MCF 10A (cell line): ENCODE results near the gene KCNC3. TPM values are rescaled to one million over a fixed set of nuclear protein-coding genes. Genes with fewer than 3 reads are reported as not detected.

Experiments
- BruUV-seq: library from RNA; stranded (reverse); fragments of 400-500 nt; replicated peaks from 2 replicates; lab custom pipeline; 2021; lab: Mats Ljungman, UMichigan
- CTCF ChIA-PET: fragments of 300-600 bp; sonication (Branson Sonifier 250); formaldehyde crosslinking; extraction: SDS; loops from one replicate; lab custom pipeline; 2021; ENCODE audit warnings: antibody characterized with exemption, inconsistent platforms; lab: Yijun Ruan, JAX
- POLR2A ChIA-PET: fragments of 300-600, 350-650 bp; sonication (Branson Sonifier 250); formaldehyde crosslinking; extraction: SDS; loops from one replicate; lab custom pipeline; 2020; ENCODE audit warnings: antibody characterized with exemption, inconsistent platforms; lab: Yijun Ruan, JAX
- DNase-seq: peaks from one replicate; pipeline ENCODE4 v3.0.0-alpha.2; 2018; ENCODE audit not compliant: unreplicated experiment
- H3K27ac Mint-ChIP-seq: one replicate; pipeline ENCODE4 v1.8.0; 2022; ENCODE audit warnings: mild to moderate bottlenecking, low read depth, mixed read lengths; ENCODE audit not compliant: unreplicated experiment
- H3K27me3 Mint-ChIP-seq: one replicate; pipeline ENCODE4 v1.8.0; 2022; ENCODE audit warnings: mixed read lengths; ENCODE audit not compliant: insufficient read depth, unreplicated experiment
- H3K36me3 Mint-ChIP-seq: one replicate; pipeline ENCODE4 v1.8.0; 2022; ENCODE audit warnings: mild to moderate bottlenecking, moderate library complexity, mixed read lengths; ENCODE audit not compliant: insufficient read depth, unreplicated experiment
- H3K4me1 Mint-ChIP-seq: one replicate; pipeline ENCODE4 v1.8.0; 2022; ENCODE audit warnings: mixed read lengths; ENCODE audit not compliant: insufficient read depth, unreplicated experiment
- H3K4me3 Mint-ChIP-seq: one replicate; pipeline ENCODE4 v1.8.0; 2022; ENCODE audit warnings: mild to moderate bottlenecking, moderate library complexity, mixed read lengths; ENCODE audit not compliant: unreplicated experiment
- H3K9me3 Mint-ChIP-seq: one replicate; pipeline ENCODE4 v1.8.0; 2022; ENCODE audit warnings: mixed read lengths; ENCODE audit not compliant: unreplicated experiment
- intact Hi-C: fragments of 100-400 bp; cut with micrococcal nuclease; formaldehyde crosslinking; loops from 2 replicates; pipeline ENCODE4 v1.14.1; 2022
- total RNA-seq: library from RNA; stranded (reverse); gene quantifications from 2 replicates; pipeline ENCODE4 v1.2.3, GENCODE V29; 2022
- TF ChIP-seq, protein P1 (sequence below): fragments of 200-600 bp; IDR thresholded peaks from one replicate; pipeline ENCODE4 v1.8.0; 2022; ENCODE audit warnings: antibody characterized with exemption, mild to moderate bottlenecking; ENCODE audit not compliant: unreplicated experiment

KCNC3 gene
- total RNA-seq, 1 experiment from 2014 or later, result not detected

DNA sequence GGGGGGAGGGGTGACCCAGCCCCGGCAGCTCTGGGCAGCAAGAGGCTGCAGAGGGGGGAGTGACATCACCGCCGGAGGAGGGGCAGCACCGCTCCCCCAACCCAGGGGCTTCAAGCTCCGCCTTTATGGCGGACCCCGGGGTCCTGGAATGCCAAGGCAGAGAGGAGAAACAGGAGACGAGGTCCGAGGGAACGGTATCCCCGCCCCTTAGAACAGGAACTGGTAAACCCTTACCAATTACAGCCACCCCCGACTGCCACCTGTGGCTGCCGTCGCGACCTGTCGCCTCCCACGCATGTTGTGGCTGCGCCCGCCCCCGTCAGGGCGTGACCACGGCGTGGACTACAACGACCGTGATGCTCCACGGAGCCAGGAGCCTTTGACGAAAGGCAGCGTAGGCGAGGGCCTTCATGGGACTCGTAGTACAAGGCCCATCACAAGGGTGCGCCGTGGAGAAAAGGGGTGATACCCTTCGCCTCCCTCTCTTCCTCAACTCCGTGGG, 4.1 kb upstream of the KCNC3 start:
- ChIA-PET CTCF (no interaction called here), POLR2A (no interaction called here)
- Mint-ChIP-seq H3K27ac (no peak overlapping the region), H3K27me3 (peaks cover 37% of the 10 kb centered on the region), H3K9me3 (peaks cover 23% of the 10 kb centered on the region), H3K4me3 (no peak overlapping the region), H3K4me1 (no peaks in the 10 kb centered on the region), H3K36me3 (no peaks in the 10 kb centered on the region)
- no peak for DNase-seq
- no TSS peak for BruUV-seq
- TF ChIP-seq, protein P1, sequence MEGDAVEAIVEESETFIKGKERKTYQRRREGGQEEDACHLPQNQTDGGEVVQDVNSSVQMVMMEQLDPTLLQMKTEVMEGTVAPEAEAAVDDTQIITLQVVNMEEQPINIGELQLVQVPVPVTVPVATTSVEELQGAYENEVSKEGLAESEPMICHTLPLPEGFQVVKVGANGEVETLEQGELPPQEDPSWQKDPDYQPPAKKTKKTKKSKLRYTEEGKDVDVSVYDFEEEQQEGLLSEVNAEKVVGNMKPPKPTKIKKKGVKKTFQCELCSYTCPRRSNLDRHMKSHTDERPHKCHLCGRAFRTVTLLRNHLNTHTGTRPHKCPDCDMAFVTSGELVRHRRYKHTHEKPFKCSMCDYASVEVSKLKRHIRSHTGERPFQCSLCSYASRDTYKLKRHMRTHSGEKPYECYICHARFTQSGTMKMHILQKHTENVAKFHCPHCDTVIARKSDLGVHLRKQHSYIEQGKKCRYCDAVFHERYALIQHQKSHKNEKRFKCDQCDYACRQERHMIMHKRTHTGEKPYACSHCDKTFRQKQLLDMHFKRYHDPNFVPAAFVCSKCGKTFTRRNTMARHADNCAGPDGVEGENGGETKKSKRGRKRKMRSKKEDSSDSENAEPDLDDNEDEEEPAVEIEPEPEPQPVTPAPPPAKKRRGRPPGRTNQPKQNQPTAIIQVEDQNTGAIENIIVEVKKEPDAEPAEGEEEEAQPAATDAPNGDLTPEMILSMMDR, result no peak
- intact Hi-C loops, result no loop called here

- Mint-ChIP-seq H3K9me3 (peaks cover 29% of the 10 kb centered on the region), H3K27me3 (peaks cover 44% of the 10 kb centered on the region), H3K36me3 (no peaks in the 10 kb centered on the region), H3K27ac (no peak overlapping the region), H3K4me1 (no peaks in the 10 kb centered on the region), H3K4me3 (no peak overlapping the region)
- intact Hi-C loops, result no loop called here
- BruUV-seq, result no TSS peak
- no peak for DNase-seq
- CTCF ChIA-PET, result interaction anchor here (0.6 kb wide), 1 partner anchor 11 kb away, joined by 3 read pairs; no protein-coding TSS in a partner anchor
- TF ChIP-seq, protein P1, result no peak
- POLR2A ChIA-PET, result no interaction called here
Observed at GRCh38 chr19:50332244-50333038, 3.3 kb upstream of the KCNC3 start.

- no TSS peak for BruUV-seq
Observed at GRCh38 chr19:50331994-50332243, 2.7 kb upstream of the KCNC3 start.

More at GRCh38 chr19:50331994-50332243, 2.7 kb upstream of the KCNC3 start:
- Mint-ChIP-seq H3K36me3 (no peaks in the 10 kb centered on the region), H3K4me1 (no peaks in the 10 kb centered on the region), H3K27ac (no peak overlapping the region), H3K9me3 (peaks cover 34% of the 10 kb centered on the region), H3K27me3 (peaks cover 49% of the 10 kb centered on the region), H3K4me3 (no peak overlapping the region)
- CTCF ChIA-PET, result interaction anchor here (0.6 kb wide), 1 partner anchor 11 kb away, joined by 3 read pairs; no protein-coding TSS in a partner anchor
- TF ChIP-seq, protein P1, result no peak
- DNase-seq, result no peak
- intact Hi-C loops, result no loop called here
- POLR2A ChIA-PET, result no interaction called here
